H4 (cell line): Measurements from ENCODE around the gene MAPKAPK2. TPM values are rescaled to one million over a fixed set of nuclear protein-coding genes. Genes with fewer than 3 reads are reported as not detected.

ENCODE experiments used
- DNase-seq: peaks from one replicate; pipeline ENCODE4 v3.0.0-alpha.2; 2015; ENCODE audit warnings: low spot score
- total RNA-seq: library from RNA; depleted of rRNA; stranded (reverse); fragments of >200 nt; shearing (Covaris generic); gene quantifications from 2 replicates; pipeline ENCODE4 v1.2.3, GENCODE V29; 2014

The MAPKAPK2 gene
- total RNA-seq, 1 experiment from 2014 or later: 12.7 TPM

DNA sequence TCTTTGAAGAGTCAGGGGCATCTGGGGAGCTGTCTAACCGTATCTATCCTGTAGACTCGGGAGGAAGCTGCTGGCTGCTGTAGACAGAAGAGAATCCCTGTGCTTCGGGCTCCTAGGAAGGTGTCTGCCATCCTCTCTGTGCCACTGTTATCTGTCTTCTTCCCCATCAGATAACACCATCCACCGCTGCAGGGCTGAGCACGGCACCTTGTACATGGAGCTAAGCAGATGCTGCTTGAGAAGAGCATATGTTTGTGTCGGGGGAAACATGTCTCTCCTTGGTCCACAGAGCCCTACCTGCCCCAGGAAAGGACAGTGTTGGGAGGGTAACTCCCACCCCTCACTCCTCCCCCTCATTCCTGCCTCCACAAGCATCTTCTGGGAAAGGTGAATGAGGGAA lies 1.4 kb upstream of the MAPKAPK2 start:
- no peak for DNase-seq

DNA sequence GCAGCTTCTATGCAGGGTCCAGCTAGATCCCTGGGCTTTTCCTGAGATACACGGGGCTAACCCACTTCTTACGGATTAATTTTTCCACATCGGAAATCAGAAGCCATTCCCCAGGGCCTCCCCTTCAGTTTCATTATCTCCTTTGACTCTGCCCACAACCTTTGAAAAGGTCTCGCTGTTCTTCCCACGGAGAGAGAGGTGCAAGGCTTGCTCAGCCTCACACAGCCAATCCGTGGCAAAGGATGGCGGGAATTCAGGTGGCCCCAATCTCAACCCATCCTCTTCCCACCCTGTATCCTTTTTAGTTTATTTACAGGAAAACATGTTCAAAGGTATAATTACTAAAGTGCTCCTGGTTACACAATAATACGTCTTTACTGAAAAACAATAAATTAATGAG lies 702 bp upstream of the MAPKAPK2 start:
- DNase-seq: no peak

DNA sequence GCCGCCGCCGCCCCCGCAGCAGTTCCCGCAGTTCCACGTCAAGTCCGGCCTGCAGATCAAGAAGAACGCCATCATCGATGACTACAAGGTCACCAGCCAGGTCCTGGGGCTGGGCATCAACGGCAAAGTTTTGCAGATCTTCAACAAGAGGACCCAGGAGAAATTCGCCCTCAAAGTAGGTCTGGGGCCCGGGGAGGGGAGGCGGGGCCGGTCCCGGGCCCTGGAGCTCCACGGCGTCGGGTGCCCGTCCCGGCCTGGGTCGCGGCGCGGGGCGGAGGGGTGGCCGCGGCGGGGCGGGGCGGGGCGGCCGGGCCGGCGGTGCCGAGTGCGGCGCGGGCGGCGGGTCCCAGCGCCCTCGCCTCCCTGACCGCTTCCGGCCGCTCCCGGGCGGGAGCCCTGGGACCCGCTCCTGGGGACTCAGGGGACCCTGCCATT lies 646 bp downstream of the MAPKAPK2 start:
- no peak for DNase-seq

DNA sequence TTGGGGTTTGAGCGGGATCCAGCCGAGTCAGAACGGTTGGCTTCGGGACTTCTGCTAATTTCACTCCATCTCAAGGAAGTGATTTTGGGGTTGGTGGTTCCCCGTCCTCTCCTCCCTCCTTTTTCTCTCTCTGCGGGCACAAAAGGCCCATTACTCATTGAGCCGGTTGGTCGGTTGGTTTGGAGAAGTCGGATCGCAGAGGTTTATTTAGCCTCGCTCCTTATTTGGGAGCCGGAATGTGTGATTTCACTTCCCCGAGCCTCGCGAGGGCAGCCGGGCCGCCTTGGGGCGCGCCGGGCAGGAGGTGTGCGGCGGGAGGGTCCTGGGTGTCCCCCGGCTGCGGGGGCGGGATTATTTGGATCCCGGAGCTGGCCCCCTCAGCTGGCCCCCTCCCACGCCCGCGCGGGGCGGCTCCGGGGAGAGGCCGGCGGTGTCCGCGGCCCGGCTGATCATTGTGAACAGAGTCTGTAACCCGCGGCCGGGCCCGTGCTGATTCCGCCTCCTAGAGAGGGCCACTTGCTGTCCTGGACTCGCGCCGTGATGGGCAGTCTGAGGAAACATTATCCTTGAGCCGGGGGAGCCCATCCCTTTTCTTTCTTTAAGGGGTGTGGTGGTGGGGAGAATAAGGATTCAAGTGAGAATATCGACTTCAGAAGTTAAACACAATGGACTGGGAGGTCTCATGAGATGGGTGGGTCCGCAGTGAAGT lies 1.2 kb downstream of the MAPKAPK2 start:
- peak; percentile 50 for DNase-seq

DNA sequence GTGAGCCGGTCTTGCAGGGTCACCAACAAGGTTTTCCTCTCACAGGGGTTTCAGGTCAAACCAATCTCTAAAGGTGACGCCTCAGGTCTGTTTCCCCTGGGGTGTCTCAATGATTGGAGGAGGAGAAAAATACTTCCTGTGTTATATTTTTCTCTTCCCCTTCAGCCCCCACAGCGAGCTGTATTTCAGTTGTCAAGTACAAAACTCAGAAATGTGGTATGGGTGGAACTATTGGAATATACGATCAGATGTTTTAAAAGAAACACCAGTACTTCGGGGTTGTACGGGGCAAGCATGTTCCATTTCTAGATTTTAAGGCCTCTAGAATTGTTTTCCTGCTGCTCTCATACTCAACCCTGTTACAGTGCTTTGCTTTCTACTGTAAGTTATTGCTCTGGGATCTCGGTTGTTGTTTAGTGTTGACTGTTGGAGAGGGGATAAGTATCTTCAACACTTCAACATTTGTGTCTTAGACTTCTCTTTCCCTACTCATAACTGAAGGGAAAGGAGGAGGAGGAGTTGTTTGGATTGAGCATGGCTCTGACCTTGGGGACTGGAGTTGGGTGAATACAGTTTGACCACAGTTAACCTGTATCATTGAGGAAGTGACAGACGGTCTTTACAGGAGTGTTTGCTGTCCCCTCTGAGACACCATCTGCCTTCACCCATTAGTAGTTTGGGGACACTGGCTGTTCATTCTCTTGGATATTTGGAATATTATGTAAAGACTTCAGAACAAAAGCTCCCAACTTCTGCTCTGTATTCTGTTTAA lies 2.0 kb downstream of the MAPKAPK2 start:
- DNase-seq: no peak

DNA sequence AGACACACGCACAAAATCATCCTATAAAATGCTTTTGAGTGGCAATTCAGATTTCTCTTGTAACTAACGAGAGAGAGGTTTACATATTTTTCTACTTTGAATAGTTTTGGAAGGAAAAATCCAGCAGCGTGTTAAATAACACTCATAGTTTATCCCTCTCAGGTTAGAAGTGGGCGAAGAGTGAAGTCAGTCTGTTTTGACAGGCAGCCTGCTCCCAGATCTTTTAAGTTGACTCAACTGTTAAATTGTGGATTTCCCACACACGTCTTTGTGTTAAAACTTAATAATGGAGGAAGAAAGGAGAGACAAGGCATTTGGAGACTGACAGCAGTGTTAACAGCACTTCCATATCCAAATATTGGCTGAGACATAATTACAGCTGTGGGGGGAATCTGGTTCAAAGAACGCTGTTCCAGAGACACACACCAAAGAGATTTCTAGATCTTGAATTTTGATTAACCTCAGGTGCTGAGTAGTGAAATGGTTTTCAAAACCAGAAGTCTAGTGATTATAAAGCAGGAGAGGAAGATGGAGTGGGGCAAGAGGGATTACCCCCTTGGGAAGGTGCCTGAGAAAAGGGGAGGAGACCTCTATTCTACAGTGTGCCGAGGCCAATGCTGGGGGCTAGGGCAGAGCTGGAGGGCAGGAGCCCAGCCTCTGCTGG lies 2.7 kb downstream of the MAPKAPK2 start:
- DNase-seq: no peak

- no peak for DNase-seq
Measured at GRCh38 chr1:206687915-206688442, 3.3 kb downstream of the MAPKAPK2 start.

- no peak for DNase-seq
Measured at GRCh38 chr1:206690516-206690915, 5.8 kb downstream of the MAPKAPK2 start.

- DNase-seq: no peak
Measured at GRCh38 chr1:206691604-206692003, 6.9 kb downstream of the MAPKAPK2 start.

- peak; percentile 25 for DNase-seq
Measured at GRCh38 chr1:206693029-206693428, 8.3 kb downstream of the MAPKAPK2 start.

DNA sequence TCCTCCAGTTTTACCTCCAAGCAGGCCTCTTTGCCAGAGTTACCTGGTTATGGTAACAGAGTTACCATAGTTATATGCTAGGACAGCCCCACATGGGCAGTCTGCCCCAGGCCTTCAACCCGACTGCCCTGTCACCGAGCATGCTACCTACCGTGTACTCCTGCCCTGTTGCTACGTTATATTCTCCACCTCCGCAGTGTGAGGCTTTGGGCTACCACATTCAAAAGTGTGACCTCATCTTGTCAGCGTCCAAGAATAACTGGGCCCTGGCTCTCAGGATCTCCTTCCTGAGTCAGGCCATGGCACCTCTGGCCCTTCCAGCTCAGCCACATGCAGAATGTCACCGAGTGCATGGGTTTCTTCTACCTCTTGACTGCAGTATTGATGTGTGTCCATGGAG lies 8.9 kb downstream of the MAPKAPK2 start:
- DNase-seq: no peak

DNA sequence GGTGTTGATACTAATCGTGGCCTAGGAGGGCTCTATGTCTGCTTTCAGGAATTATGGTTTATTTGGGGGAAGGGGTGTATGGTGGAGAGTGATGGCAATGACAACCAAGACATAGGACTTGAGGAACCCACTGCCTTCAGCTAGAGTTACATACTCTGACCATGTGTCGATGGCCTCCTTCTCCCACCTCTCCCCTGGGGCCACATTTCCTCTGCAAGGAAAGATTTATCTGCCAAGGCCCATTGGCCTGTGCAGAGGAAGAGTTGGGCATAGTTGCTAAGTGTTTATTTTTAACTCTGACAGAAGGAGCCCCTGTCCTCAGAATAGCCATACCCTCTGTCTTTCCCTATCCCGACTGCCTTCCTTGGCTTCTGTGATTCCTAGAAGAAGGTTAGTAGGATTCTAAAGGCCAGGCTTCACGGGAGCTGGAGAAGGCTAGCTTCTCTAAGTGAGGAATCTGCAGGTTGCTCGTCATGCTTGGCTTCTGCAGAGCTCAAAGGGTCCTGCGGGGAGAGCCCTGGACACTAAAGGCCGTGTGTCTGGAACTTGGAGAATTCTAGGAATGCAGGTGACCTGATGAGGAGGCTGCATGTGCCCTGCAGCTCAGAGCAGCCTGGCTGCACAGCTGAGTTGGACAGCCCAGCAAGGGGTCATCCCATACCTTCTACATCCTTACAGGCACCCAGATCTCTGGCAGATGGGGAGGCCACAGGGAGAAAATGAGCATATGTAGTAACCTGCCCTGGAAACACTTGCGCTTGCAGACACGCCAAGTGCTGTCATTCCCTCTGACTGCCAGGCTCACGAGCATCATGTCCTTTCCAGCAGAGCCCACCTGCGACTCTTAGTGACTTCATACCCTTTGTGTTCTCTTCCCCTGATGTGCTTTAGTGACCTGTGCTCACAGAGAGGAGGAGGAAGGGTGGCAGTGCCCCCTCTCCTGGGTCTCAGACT lies 9.7 kb downstream of the MAPKAPK2 start:
- no peak for DNase-seq

GRCh38 chr1:206695733-206696132 lies 11.0 kb downstream of the MAPKAPK2 start:
- DNase-seq: no peak

DNA sequence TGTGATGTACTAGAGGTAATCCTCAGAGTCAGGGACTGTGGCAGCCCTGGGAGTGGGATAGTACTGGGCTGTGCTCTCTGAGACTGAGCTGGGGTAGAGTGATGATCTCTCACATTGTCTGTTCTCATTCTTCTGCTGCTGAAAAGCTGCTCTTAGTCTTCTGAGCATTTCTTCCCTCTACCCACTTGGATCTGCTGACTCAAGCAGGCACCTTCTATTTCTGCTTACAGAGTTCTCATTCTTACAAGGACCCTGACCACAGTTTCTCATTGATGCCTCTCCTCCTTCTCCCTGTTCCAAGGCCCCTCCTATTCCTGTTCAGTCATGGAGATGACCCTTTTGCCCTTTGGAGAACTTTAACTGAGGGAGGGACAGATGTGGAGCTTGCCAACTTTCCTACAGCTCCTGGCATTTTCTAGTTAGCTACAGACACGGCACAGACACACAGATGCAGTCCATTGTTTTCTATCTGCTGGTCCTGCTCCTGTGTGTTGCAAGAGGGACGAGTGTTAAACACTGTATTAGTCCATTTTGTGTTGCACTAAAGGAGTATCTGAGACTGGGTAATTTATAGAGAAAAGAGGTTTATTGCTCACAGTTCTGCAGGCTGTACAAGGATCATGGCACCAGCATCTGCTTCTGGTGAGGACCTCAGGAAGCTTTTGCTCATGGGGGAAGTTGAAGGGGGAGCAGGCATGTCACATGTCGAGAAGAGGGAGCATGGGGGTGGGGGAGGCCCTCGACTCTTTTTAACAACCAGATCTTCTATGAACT lies 12.3 kb downstream of the MAPKAPK2 start:
- DNase-seq: no peak

DNA sequence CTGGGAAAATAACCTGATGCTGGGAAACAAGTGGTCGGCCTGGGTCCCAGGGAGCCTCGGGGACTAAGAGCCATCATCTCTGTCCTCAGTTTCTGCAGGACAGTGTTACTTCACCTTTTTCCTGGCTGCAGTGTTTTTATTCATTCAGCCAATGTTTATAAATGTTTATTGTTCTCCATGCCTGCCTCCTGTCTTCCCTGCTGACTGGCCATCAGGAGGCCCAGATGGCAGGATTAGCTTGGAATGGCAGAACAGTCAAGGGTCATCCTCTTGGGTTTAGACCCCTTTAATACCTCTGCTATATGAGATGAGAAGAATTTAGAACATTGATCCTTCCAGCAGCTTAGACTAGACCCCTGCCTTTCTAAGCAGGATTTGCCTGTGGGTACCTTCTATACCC lies 13.3 kb downstream of the MAPKAPK2 start:
- no peak for DNase-seq

DNA sequence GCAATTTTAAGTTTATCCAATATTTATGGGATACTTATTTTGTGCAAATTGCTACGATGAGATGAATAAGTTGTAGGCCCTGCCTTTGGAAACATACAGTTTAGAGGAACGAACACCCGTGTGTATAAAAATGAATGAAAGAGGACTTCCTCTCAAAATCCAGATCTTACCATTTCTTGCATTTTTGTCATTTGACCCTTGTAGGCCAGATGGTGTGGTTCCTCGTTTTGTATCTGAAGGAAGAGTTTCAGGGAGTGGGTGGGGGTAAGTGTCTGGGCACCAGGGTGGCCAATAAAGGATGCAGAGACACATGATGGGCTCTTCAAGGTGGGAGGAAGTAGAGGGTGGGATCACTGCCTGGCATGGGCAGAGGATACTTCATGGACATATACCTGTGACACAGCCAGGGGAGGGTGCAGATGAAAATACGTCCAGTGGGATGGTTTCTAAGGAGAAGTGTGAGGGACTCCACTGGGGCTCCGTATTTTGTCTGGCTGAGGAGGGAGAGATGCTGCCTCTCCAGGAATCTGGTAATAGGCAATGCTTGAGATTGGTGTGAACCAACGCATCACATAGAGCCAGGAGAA lies 14.4 kb downstream of the MAPKAPK2 start:
- no peak for DNase-seq

DNA sequence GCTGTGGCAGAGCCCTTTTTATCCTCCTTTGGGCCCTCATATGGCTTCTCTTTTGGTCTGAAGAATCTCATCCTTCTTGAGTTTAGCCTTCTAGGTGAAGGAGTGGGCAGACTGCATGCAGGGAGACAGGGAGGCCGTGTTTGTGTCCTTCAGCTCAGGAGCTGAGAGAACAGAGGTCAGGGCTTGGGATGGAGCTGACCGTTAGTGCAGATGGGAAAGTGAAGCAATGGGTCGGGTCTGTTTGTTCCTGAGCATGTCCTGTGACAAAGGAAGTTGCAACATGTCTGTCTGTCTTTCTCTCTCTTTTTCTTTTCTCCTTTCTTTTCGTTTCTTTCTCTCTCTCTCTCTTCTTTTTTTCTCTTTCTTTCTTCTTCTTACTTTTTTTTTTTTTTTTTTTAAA lies 14.9 kb downstream of the MAPKAPK2 start:
- no peak for DNase-seq

DNA sequence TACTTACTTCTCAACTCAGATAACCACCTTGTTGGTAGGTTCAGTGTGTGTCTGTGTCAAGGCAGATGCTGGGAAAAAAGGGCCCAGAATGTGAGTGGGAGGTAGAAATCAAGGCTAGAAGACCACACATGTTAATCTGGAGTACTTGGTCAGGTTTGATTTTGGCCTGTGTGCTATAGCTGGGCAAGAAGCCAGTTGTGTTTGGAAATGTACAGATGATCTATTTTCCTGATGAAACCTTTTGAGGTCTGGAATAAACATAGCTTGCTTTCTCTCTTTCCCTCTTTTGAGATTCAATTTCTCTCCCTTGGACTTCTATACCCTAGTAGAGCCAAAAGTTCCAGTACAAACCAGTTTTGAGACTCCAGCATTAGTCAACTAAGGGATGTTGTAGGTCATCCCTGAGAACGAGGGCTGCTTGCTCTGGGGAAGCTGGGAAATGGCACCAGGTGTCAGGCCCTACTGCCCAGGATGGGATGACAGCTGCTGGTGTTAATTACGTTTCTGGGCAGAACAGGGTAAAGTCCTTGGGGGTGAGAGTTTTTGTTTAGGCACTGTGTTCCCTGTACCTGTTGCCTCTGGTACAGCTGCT lies 15.8 kb downstream of the MAPKAPK2 start:
- no peak for DNase-seq

GRCh38 chr1:206702260-206702659 lies 17.6 kb downstream of the MAPKAPK2 start:
- DNase-seq: no peak

GRCh38 chr1:206702803-206703202 lies 18.1 kb downstream of the MAPKAPK2 start:
- no peak for DNase-seq
